HEK293 (cell line): ENCODE data around the gene SCFD2.

Experiments used
- CTCF ChIA-PET: fragments of 350-600 bp; formaldehyde crosslinking; extraction: SDS; loops from one replicate; lab custom pipeline; 2021; ENCODE audit warnings: antibody characterized with exemption; lab: Yijun Ruan, JAX
- POLR2A ChIA-PET: fragments of 300-600 bp; formaldehyde crosslinking; extraction: SDS; loops from one replicate; lab custom pipeline; 2020; ENCODE audit warnings: antibody characterized with exemption, inconsistent platforms; lab: Yijun Ruan, JAX
- H3K27ac ChIP-seq: fragments of 200-500 bp; sonication (Bioruptor generic); 2 replicates; pipeline ENCODE4 v1.5.1; 2014; ENCODE audit warnings: low read depth, low read length, control low read depth, inconsistent platforms; ENCODE audit errors: extremely low read depth
- H3K36me3 ChIP-seq, 2 experiments: fragments of 200-500 bp in 1 of 2; sonication (Bioruptor generic) in 1 of 2; 1 replicate in 1 of 2; 2 replicates in 1 of 2; pipeline ENCODE4 v1.5.1; 2014 to 2017; ENCODE audit warnings: inconsistent platforms in 2 of 2, low read length in 2 of 2; ENCODE audit not compliant: control insufficient read depth in 2 of 2, insufficient read depth in 1 of 2
- H3K4me1 ChIP-seq: fragments of 200-500 bp; sonication (Bioruptor generic); 2 replicates; pipeline ENCODE4 v1.5.1; 2014; ENCODE audit warnings: mild to moderate bottlenecking, low read length, inconsistent platforms; ENCODE audit not compliant: control insufficient read depth, insufficient read depth
- H3K4me3 ChIP-seq: 2 replicates; pipeline ENCODE4 v1.5.1; 2011; ENCODE audit warnings: low read depth, mild to moderate bottlenecking, control low read depth, low read length, moderate library complexity
- H3K9me3 ChIP-seq: fragments of 200-500 bp; sonication (Bioruptor generic); 2 replicates; pipeline ENCODE4 v1.5.1; 2014; ENCODE audit warnings: low read depth, low read length, inconsistent platforms; ENCODE audit not compliant: control insufficient read depth, insufficient read depth
- HOXD13 ChIP-seq: sonication (generic); formaldehyde crosslinking; IDR thresholded peaks from 2 replicates; pipeline ENCODE4 v1.8.0; 2022; ENCODE audit warnings: missing genetic modification reagents, borderline replicate concordance
- INSM2 ChIP-seq: fragments of 450-650 bp; formaldehyde crosslinking; IDR thresholded peaks from 2 replicates; pipeline ENCODE4 v1.5.1; 2016; ENCODE audit warnings: missing biosample characterization, missing genetic modification characterization
- KLF16 ChIP-seq: fragments of 450-650 bp; formaldehyde crosslinking; IDR thresholded peaks from 2 replicates; pipeline ENCODE4 v1.5.1; 2017; ENCODE audit warnings: missing biosample characterization, missing genetic modification characterization
- SETDB1 ChIP-seq: IDR thresholded peaks from one replicate; pipeline ENCODE4 v1.6.1; 2017; ENCODE audit warnings: mild to moderate bottlenecking, low read length, moderate library complexity, mixed read lengths; ENCODE audit not compliant: insufficient read length
- ZBTB6 ChIP-seq: fragments of 450-650 bp; formaldehyde crosslinking; IDR thresholded peaks from 2 replicates; pipeline ENCODE4 v1.5.1; 2017; ENCODE audit warnings: missing biosample characterization, missing genetic modification characterization
- ZEB2 ChIP-seq: fragments of 450-650 bp; formaldehyde crosslinking; IDR thresholded peaks from 2 replicates; pipeline ENCODE4 v1.5.1; 2016; ENCODE audit warnings: missing biosample characterization, missing genetic modification characterization
- ZFP3 ChIP-seq: fragments of 450-650 bp; formaldehyde crosslinking; IDR thresholded peaks from 2 replicates; pipeline ENCODE4 v1.5.1; 2016; ENCODE audit warnings: low read depth, missing biosample characterization, missing genetic modification characterization
- ZNF10 ChIP-seq: fragments of 450-650 bp; formaldehyde crosslinking; IDR thresholded peaks from 2 replicates; pipeline ENCODE4 v1.5.1; 2017; ENCODE audit warnings: missing biosample characterization, missing genetic modification characterization
- ZNF132 ChIP-seq: fragments of 450-650 bp; formaldehyde crosslinking; IDR thresholded peaks from 2 replicates; pipeline ENCODE4 v1.5.1; 2017; ENCODE audit warnings: missing biosample characterization, missing genetic modification characterization, borderline replicate concordance
- ZNF140 ChIP-seq: fragments of 450-650 bp; formaldehyde crosslinking; IDR thresholded peaks from 2 replicates; pipeline ENCODE4 v1.5.1; 2016; ENCODE audit warnings: missing biosample characterization, missing genetic modification characterization
- ZNF24 ChIP-seq: fragments of 450-650 bp; formaldehyde crosslinking; IDR thresholded peaks from 2 replicates; pipeline ENCODE4 v1.5.1; 2016; ENCODE audit warnings: missing biosample characterization, missing genetic modification characterization
- ZNF354C ChIP-seq: fragments of 450-650 bp; formaldehyde crosslinking; IDR thresholded peaks from 2 replicates; pipeline ENCODE4 v1.5.1; 2016; ENCODE audit warnings: missing biosample characterization, missing genetic modification characterization, low read depth, borderline replicate concordance
- ZNF391 ChIP-seq: fragments of 450-650 bp; formaldehyde crosslinking; IDR thresholded peaks from 2 replicates; pipeline ENCODE4 v1.5.1; 2016; ENCODE audit warnings: low read depth, missing biosample characterization, missing genetic modification characterization, borderline replicate concordance
- ZNF530 ChIP-seq: fragments of 450-650 bp; formaldehyde crosslinking; IDR thresholded peaks from 2 replicates; pipeline ENCODE4 v1.5.1; 2016; ENCODE audit warnings: low read depth, missing biosample characterization, missing genetic modification characterization
- ZNF660 ChIP-seq: fragments of 450-650 bp; IDR thresholded peaks from 2 replicates; pipeline ENCODE4 v1.5.1; 2018; ENCODE audit warnings: missing biosample characterization, mild to moderate bottlenecking, missing genetic modification characterization
- ZNF747 ChIP-seq: fragments of 450-650 bp; formaldehyde crosslinking; IDR thresholded peaks from 2 replicates; pipeline ENCODE4 v1.5.1; 2016; ENCODE audit warnings: missing biosample characterization, missing genetic modification characterization
- ZNF791 ChIP-seq: fragments of 450-650 bp; formaldehyde crosslinking; IDR thresholded peaks from 2 replicates; pipeline ENCODE4 v1.5.1; 2016; ENCODE audit warnings: missing biosample characterization, missing genetic modification characterization
- ZSCAN23 ChIP-seq: fragments of 450-650 bp; formaldehyde crosslinking; IDR thresholded peaks from 2 replicates; pipeline ENCODE4 v1.5.1; 2016; ENCODE audit warnings: missing biosample characterization, missing genetic modification characterization
- ZSCAN5A ChIP-seq: fragments of 450-650 bp; formaldehyde crosslinking; IDR thresholded peaks from 2 replicates; pipeline ENCODE4 v1.5.1; 2016; ENCODE audit warnings: missing biosample characterization, missing genetic modification characterization
- TF ChIP-seq, protein P1 (sequence below): fragments of 450-650 bp; formaldehyde crosslinking; IDR thresholded peaks from 2 replicates; pipeline ENCODE4 v1.5.1; 2017; ENCODE audit warnings: missing biosample characterization, missing genetic modification characterization
- TF ChIP-seq, protein P2 (sequence below): fragments of 450-650 bp; formaldehyde crosslinking; IDR thresholded peaks from 2 replicates; pipeline ENCODE4 v1.5.1; 2016; ENCODE audit warnings: missing biosample characterization, missing genetic modification characterization

Gene SCFD2

DNA sequence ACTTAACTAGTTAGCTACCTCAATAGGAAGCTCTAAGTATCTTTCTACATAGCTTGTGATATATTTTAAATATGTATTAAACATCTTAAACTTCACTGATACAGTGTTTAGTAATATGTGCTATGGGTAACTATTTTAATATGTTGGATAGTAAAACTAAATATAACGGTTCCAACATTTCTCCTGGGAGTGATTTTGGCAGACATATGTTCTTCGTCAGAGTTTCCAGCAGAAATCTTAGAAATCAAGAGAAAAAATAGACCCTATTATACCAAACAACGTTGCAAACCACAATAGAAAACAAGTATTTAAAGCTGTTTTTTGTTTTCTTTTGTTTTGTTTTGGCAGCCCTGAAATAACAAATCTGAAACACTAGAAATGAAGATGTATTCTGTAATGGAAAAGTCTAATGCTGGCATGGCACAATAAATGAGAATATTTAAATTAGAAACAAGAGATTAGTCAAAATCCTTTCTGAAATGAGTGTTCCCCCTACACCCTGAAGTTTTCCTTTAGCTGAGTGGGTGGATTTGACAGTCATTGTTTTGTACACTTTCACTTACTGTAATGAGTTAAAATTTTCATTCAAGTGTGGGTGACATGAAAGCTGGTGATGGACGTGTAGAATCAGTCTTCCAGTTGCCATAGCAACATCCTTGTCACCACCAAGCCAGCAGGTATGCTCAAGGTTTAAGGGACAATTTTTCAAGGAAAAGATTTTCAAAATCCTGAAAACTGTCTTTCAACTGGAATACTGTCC lies 233.5 kb downstream of the SCFD2 start:
- Histone ChIP-seq H3K36me3 (no peaks in the 10 kb centered on the region), H3K4me1 (no peaks in the 10 kb centered on the region), H3K27ac (no peak overlapping the region), H3K4me3 (no peak overlapping the region), H3K9me3 (no peaks in the 10 kb centered on the region)
- CTCF ChIA-PET, result interaction anchor here (0.8 kb wide), 1 partner anchor 112 kb away, joined by 3 read pairs; no protein-coding TSS in a partner anchor
- POLR2A ChIA-PET, result no interaction called here
- no peak for TF ChIP-seq SETDB1
- TF ChIP-seq ZFP3 (tag by site-specific recombination), result no peak
- TF ChIP-seq ZNF660 (tag by site-specific recombination), result no peak
- TF ChIP-seq ZEB2 (tag by site-specific recombination), result no peak
- TF ChIP-seq ZSCAN23, result no peak
- no peak for TF ChIP-seq ZNF24 (tag by site-specific recombination)

GRCh38 chr4:53131562-53131925 lies 234.3 kb downstream of the SCFD2 start:
- Histone ChIP-seq H3K9me3 (no peaks in the 10 kb centered on the region), H3K4me1 (no peaks in the 10 kb centered on the region), H3K27ac (no peak overlapping the region), H3K4me3 (no peak overlapping the region), H3K36me3 (no peaks in the 10 kb centered on the region)
- CTCF ChIA-PET, result interaction anchor here (0.6 to 0.8 kb wide), 2 partner anchors 52 to 111 kb away, joined by 3 read pairs; no protein-coding TSS in a partner anchor
- POLR2A ChIA-PET, result no interaction called here
- TF ChIP-seq ZNF660 (tag by site-specific recombination) (no peak), ZNF132 (tag by site-specific recombination) (no peak), ZNF530 (tag by site-specific recombination) (no peak), HOXD13 (CRISPR knock-in tag) (no peak), ZNF791 (no peak), ZNF354C (tag by site-specific recombination) (no peak), ZNF391 (tag by site-specific recombination) (no peak), ZSCAN5A (tag by site-specific recombination) (no peak), ZNF10 (no peak), KLF16 (tag by site-specific recombination) (no peak)
- TF ChIP-seq, protein P1, sequence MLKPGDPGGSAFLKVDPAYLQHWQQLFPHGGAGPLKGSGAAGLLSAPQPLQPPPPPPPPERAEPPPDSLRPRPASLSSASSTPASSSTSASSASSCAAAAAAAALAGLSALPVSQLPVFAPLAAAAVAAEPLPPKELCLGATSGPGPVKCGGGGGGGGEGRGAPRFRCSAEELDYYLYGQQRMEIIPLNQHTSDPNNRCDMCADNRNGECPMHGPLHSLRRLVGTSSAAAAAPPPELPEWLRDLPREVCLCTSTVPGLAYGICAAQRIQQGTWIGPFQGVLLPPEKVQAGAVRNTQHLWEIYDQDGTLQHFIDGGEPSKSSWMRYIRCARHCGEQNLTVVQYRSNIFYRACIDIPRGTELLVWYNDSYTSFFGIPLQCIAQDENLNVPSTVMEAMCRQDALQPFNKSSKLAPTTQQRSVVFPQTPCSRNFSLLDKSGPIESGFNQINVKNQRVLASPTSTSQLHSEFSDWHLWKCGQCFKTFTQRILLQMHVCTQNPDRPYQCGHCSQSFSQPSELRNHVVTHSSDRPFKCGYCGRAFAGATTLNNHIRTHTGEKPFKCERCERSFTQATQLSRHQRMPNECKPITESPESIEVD, result no peak

GRCh38 chr4:53130896-53131561 lies 234.8 kb downstream of the SCFD2 start:
- H3K4me1 ChIP-seq, result no peaks in the 10 kb centered on the region
- no peak overlapping the region for H3K4me3 ChIP-seq
- CTCF ChIA-PET, result interaction anchor here (0.6 to 0.8 kb wide), 2 partner anchors 53 to 111 kb away, joined by 3 read pairs; no protein-coding TSS in a partner anchor
- H3K36me3 ChIP-seq, result no peaks in the 10 kb centered on the region
- POLR2A ChIA-PET, result no interaction called here
- H3K9me3 ChIP-seq, result no peaks in the 10 kb centered on the region
- H3K27ac ChIP-seq, result no peak overlapping the region
- no peak for TF ChIP-seq ZNF747 (tag by site-specific recombination)
- no peak for TF ChIP-seq INSM2 (tag by site-specific recombination)
- TF ChIP-seq, protein P2, sequence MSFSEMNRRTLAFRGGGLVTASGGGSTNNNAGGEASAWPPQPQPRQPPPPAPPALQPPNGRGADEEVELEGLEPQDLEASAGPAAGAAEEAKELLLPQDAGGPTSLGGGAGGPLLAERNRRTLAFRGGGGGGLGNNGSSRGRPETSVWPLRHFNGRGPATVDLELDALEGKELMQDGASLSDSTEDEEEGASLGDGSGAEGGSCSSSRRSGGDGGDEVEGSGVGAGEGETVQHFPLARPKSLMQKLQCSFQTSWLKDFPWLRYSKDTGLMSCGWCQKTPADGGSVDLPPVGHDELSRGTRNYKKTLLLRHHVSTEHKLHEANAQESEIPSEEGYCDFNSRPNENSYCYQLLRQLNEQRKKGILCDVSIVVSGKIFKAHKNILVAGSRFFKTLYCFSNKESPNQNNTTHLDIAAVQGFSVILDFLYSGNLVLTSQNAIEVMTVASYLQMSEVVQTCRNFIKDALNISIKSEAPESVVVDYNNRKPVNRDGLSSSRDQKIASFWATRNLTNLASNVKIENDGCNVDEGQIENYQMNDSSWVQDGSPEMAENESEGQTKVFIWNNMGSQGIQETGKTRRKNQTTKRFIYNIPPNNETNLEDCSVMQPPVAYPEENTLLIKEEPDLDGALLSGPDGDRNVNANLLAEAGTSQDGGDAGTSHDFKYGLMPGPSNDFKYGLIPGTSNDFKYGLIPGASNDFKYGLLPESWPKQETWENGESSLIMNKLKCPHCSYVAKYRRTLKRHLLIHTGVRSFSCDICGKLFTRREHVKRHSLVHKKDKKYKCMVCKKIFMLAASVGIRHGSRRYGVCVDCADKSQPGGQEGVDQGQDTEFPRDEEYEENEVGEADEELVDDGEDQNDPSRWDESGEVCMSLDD, result no peak
- TF ChIP-seq ZNF140 (tag by site-specific recombination), result no peak
- TF ChIP-seq ZBTB6 (tag by site-specific recombination), result no peak
